HCEC 1CT (cell line): Measurements from ENCODE around the gene STH.

Experiments
- DNase-seq: peaks from one replicate; pipeline ENCODE4 v3.0.0-alpha.2; 2017

STH gene

GRCh38 chr17:45968732-45969131 lies 30.3 kb upstream of the STH start:
- DNase-seq = no peak

GRCh38 chr17:45969726-45970125 lies 29.3 kb upstream of the STH start:
- DNase-seq = no peak

- no peak for DNase-seq
Measured at GRCh38 chr17:45970659-45971058, 28.4 kb upstream of the STH start.

GRCh38 chr17:45971698-45972141 lies 27.3 kb upstream of the STH start:
- no peak for DNase-seq

GRCh38 chr17:45972531-45972930 lies 26.5 kb upstream of the STH start:
- no peak for DNase-seq

GRCh38 chr17:45973099-45973780 lies 25.8 kb upstream of the STH start:
- DNase-seq = no peak

DNA sequence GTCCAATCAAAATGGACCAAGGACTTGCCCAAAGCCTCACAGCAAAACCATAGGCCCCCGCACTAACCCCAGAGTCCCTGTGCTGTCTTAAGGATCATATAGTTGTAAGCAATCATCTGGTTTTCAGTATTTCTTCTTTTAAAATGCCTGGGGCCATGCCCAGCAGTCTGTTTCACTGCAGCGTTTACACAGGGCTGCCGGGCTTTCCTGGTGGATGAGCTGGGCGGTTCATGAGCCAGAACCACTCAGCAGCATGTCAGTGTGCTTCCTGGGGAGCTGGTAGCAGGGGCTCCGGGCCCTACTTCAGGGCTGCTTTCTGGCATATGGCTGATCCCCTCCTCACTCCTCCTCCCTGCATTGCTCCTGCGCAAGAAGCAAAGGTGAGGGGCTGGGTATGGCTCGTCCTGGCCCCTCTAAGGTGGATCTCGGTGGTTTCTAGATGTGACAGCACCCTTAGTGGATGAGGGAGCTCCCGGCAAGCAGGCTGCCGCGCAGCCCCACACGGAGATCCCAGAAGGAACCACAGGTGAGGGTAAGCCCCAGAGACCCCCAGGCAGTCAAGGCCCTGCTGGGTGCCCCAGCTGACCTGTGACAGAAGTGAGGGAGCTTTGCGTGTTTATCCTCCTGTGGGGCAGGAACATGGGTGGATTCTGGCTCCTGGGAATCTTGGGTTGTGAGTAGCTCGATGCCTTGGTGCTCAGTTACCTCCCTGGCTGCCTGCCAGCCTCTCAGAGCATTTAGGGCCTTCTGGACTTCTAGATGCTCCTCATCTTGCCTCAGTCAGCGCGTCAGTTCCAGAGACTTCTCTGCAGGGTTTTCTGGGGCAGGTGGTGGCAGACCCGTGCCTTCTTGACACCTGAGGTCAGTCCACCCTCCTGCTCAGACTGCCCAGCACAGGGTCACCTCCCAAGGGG lies 24.8 kb upstream of the STH start:
- no peak for DNase-seq

DNA sequence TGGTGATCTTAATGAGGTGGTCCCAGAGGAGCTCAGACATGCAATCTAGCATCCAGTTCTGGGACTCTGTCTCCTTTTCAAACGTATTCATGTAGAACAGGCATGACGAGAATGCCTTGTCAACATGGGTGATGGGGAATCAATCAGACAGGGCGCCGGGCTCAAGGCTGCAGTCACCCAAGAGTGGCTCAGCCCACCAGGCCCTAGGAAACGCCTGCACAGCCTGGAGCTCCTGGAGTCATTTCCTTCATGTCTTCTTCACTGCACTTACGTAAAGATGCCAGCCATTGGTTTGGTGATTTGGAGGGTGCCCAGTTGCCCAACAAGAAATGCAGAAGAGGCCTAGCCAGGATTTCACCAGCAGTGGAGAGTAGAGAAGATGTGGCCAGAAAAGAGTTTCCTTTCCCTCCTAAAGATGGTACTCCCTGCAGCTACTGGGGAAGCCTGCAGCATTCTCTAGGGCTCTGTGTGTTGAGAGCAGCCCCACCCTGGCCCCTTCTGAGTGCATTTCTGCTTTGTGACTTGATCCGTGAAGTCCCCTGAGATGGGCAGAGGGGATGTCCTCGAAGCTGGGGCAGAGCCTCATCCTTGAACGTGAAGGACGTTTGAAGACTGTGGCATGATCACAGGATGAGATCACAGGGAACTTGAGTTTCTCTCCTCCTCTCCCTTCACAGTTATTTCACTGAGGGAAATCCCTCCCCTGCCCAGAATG lies 24.0 kb upstream of the STH start:
- DNase-seq = no peak

DNA sequence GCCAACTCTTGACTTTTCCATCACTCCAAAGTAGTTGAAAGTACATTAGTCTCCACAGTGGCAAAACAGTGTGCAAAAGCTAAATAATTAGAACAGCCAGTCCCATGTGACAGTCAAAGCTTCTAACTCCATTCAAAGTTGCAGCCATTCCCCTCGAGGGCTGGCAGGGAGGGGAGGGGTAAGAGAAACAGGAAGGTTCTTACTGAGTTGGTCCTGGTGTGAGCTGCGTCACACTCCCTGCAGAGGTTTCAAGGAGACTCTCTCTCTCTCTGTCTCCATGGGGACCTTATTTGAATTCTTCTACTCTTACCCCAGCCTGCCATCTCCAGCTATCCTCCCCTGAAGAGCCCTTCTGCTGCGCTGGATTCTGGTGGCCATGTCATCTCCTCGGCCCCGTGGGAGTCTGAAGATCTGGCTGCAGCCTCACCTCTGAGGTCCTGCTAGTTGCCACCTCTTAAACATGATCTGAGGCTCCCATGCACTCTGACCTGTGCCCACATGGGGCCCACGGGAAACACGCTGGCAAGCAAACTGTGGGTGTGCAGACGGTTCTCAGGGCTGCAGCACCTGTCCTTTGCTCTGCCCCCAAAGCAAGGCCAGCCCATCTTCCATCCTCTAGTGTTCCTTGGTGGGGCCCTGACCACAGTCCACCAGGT lies 23.3 kb upstream of the STH start:
- no peak for DNase-seq

- DNase-seq = no peak
Measured at GRCh38 chr17:45976391-45976754, 22.7 kb upstream of the STH start.

GRCh38 chr17:45976755-45977505 lies 22.1 kb upstream of the STH start:
- no peak for DNase-seq

- no peak for DNase-seq
Measured at GRCh38 chr17:45977506-45977824, 21.6 kb upstream of the STH start.

DNA sequence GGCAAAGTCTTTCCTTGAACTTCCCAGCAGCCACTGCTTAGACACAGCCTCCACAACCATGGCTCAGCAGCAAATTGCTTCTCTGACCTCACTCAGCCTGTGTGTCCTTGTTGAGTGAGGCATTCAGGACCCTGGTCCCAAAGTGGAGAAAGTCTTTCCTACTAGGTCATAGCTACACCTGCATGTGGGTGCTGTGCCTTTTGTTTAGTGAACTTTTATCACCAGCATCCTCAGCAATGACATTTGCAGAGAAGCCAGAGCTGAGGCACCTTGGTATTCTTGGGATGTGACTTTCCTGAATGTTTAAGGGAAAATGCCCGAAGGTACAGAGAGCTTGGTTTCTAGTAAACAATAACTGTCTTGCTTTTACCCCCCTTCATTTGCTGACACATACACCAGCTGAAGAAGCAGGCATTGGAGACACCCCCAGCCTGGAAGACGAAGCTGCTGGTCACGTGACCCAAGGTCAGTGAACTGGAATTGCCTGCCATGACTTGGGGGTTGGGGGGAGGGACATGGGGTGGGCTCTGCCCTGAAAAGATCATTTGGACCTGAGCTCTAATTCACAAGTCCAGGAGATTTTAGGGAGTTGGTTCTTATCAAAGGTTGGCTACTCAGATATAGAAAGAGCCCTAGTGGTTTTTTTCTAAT lies 20.9 kb upstream of the STH start:
- no peak for DNase-seq

DNA sequence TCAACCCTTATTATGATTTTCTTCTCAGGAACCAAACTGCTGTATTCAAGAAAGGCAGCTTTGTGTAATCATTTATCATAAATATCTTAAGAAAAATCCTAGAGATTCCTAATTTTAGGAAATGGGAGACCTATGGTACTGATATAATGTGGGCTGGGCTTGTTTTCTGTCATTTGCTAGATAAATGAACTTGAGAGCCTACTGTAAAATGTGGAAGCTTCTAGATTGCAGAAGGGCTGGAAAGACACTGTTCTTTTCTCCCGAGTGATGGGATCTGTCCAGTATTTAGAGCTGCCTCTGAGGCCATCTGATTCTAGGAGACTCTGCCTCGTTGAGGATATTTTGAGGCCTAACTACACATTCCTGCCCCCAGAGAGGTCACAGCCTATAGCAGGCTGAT lies 19.9 kb upstream of the STH start:
- DNase-seq = no peak

DNA sequence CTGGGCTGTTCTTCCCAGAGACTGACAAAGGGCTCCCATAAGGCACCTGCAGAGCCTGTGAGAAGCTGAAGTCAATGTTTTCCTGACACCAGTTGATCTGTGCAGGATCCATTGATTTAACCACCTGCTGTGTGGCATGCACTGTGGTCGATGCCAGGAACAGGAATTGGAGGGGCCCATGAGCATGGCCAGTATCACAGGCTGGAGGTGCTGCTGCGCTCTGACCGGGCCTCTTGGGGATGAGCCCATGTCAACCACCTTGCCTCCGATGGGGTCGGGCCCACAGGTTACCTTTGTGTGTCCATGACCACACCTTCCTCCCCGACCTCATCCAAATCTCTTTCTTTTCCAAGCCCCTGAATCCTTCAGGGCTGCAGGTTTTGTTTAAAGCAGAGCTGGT lies 18.2 kb upstream of the STH start:
- no peak for DNase-seq

DNA sequence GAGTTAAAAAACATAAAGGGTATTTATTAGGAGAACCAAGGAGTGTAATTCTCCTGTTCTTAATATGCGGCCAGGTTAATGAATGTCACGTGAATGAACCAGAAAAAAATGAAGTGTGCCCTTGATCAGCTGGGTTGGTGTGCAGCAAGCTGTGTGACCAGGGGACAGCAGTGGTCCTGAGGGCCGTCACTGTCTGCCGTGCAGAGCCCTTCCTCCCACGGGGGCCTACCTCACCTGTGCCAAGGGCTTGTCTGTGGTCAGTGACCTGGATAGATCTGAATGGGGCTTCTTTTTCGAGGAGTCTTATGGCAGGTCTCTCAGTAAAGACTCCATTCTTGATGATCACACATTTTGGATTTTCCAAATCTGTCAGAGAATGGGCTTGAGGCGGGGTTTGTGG lies 17.7 kb upstream of the STH start:
- no peak for DNase-seq

- DNase-seq = no peak
Measured at GRCh38 chr17:45982791-45983613, 16.0 kb upstream of the STH start.

DNA sequence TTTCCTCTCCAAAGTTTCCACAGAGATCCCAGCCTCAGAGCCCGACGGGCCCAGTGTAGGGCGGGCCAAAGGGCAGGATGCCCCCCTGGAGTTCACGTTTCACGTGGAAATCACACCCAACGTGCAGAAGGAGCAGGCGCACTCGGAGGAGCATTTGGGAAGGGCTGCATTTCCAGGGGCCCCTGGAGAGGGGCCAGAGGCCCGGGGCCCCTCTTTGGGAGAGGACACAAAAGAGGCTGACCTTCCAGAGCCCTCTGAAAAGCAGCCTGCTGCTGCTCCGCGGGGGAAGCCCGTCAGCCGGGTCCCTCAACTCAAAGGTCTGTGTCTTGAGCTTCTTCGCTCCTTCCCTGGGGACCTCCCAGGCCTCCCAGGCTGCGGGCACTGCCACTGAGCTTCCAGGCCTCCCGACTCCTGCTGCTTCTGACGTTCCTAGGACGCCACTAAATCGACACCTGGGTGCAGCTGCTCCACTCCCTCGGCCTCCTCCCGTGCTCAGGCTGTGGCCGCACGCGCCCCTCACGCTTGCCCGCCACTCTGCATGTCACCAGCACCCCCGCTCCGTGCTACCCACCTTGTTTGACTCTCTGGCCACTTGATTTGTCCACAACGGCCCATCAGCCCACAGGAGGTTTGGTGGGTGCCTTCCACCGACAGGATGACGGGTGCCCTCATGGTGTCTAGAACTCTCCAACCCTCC lies 15.3 kb upstream of the STH start:
- DNase-seq = no peak

- no peak for DNase-seq
Measured at GRCh38 chr17:45984368-45984767, 14.7 kb upstream of the STH start.

DNA sequence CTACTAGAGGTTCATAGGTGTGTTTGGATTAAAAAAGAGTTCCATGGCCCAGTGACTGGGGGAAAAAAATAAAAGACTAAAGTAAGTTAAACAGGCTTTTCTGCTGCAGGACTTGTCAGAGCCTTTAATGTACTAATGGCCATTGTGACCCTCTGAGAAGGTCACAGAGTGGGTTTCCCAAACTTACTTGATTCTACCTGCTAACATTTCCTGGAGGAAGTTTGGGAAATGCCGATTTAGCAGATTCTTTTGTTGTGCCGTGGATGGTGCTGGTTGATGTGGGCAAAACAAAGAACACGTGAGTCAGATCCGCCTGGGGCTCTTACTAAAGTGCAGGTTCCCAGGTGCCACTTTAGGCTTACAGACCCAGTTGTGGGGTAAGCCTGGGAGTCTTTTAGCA lies 13.6 kb upstream of the STH start:
- DNase-seq = no peak

DNA sequence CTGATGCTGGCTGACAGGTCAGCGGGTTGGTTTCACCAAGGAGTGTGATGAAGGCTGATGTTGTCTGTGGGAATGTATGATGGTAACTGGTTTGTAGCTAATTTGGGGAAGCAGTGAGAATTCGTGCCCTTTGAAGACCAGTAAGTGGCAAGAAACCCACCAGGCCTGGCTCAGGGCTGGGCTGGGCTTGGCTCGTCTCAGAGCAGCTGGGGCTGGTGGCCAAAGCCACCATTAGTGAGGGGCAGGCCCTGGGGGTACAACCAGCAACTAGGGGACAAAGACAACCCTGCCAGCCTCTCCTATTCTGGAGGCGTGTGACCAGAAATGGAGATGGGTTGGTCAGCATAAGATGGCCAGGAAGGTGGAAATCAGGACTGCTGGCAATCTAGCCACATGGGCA lies 13.0 kb upstream of the STH start:
- no peak for DNase-seq
